GM19452 (cell line): ENCODE data around the gene PTGIR.
"Not testable (repeated sequence)": the region's sequence is repeated elsewhere in the genome, so short reads cannot be mapped to it uniquely, and the experiment has no call there.

Experiments used
- ATAC-seq: cut with Tn5 transposase; IDR thresholded peaks from one replicate; pipeline ENCODE4 v1.9.1; 2021; ENCODE audit not compliant: unreplicated experiment

The PTGIR gene

GRCh38 chr19:46639358-46640182 lies 14.7 kb upstream of the PTGIR start:
- no peak for ATAC-seq

- no peak for ATAC-seq
Observed at GRCh38 chr19:46637224-46637623, 12.3 kb upstream of the PTGIR start.

GRCh38 chr19:46635920-46636761 lies 11.3 kb upstream of the PTGIR start, which contains the start of gene GNG8:
Gene GNG8 (minus strand): TSS chr19:46636202. CDS start chr19:46634682, 1,520 bp downstream.
- no peak for ATAC-seq

GRCh38 chr19:46634656-46635218 lies 9.8 kb upstream of the PTGIR start:
- no peak for ATAC-seq

- no peak for ATAC-seq
Observed at GRCh38 chr19:46634045-46634655, 9.3 kb upstream of the PTGIR start.

GRCh38 chr19:46633130-46633529 lies 8.2 kb upstream of the PTGIR start:
- no peak for ATAC-seq

- no peak for ATAC-seq
Observed at GRCh38 chr19:46631481-46631880, 6.6 kb upstream of the PTGIR start.

GRCh38 chr19:46630586-46631205 lies 5.8 kb upstream of the PTGIR start:
- ATAC-seq, result no peak

- no peak for ATAC-seq
Observed at GRCh38 chr19:46629546-46630025, 4.7 kb upstream of the PTGIR start.

- ATAC-seq, result not testable (repeated sequence)
Observed at GRCh38 chr19:46628970-46629369, 4.1 kb upstream of the PTGIR start.

- no peak for ATAC-seq
Observed at GRCh38 chr19:46626446-46626845, 1.6 kb upstream of the PTGIR start.

- ATAC-seq, result no peak
Observed at GRCh38 chr19:46625731-46626130, 842 bp upstream of the PTGIR start.

- no peak for ATAC-seq
Observed at GRCh38 chr19:46623915-46624502, 880 bp downstream of the PTGIR start.

GRCh38 chr19:46622118-46622446 lies 2.8 kb downstream of the PTGIR start:
- ATAC-seq, result no peak

- ATAC-seq, result no peak
Observed at GRCh38 chr19:46621191-46622117, 3.4 kb downstream of the PTGIR start.

- no peak for ATAC-seq
Observed at GRCh38 chr19:46620716-46621115, 4.2 kb downstream of the PTGIR start.

GRCh38 chr19:46620267-46620666 lies 4.6 kb downstream of the PTGIR start:
- no peak for ATAC-seq

- ATAC-seq, result no peak
Observed at GRCh38 chr19:46618670-46619231, 6.1 kb downstream of the PTGIR start.

- ATAC-seq, result no peak
Observed at GRCh38 chr19:46617601-46618000, 7.3 kb downstream of the PTGIR start.
